SKM-1 (cell line): ENCODE data around the gene SRA1.

Experiments
- DNase-seq: peaks from one replicate; lab custom pipeline; 2025; ENCODE audit not compliant: unreplicated experiment; lab: John Stamatoyannopoulos, UW

SRA1 gene

DNA sequence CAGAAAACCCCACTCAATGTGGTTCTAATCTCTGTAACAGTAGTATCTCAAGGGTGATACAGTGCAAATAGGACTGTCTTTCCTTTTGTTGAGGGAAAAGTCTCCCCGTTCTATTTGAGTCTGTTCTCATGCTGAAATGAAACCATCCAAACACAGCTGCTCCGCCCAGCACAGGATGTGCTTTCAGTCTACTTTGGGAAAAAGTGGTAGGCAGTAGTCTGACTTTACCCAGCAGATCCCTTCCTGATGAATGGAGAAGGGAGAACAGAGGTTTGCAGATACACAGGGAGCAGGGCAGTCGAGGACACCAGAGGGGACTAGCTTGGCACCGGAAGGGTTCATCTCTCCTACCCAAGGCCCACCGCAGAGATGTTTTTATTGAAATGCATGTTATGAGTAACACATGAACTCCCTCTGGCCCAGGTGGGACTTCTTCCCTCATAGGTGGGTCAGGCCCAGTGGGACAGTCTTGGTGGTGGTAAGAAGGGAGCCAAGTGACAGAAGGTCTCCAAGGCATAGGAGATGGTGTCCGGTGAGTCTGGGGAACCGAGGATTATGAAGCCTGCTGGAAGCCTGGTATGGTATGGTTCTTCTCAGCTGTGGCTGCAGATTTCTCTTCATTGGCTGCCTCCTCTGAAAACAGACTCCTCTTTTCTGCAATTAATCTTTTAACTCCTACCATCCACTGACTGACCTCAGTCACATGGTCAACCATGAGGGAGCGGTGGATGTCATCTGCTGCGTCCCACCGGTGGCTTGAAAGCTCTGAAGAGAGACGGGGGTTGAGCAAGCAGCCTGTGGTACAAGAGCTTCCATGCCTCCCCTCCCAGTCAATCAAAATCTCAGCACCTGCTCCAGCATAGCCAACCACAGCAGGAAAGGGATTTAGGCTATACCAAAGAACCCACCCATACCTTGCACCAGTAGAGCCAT is 6.9 kb downstream of the SRA1 start:
- DNase-seq, result no peak

GRCh38 chr5:140549237-140550144 is 7.8 kb downstream of the SRA1 start:
- peak; percentile 84 for DNase-seq

GRCh38 chr5:140548791-140549190 is 8.5 kb downstream of the SRA1 start:
- DNase-seq, result no peak

DNA sequence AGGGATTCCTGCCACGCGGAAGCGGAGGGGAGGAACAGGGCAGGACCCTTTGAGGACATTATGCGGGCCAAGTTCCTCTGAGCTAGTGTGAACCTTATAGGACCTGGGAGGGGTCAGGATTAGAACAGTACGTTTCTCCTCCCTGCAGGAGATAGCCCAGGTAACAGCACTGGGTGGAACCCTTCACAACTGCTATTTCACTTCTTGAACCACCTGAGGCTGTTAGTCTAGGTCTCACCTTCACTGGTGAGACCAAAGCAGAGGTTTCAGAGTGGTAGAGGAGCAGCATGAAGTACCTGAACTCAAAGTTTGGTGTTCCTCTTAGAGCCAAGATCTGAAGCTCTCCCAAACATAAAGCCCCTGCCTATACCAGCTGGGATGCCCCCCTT is 9.0 kb downstream of the SRA1 start:
- DNase-seq, result no peak

DNA sequence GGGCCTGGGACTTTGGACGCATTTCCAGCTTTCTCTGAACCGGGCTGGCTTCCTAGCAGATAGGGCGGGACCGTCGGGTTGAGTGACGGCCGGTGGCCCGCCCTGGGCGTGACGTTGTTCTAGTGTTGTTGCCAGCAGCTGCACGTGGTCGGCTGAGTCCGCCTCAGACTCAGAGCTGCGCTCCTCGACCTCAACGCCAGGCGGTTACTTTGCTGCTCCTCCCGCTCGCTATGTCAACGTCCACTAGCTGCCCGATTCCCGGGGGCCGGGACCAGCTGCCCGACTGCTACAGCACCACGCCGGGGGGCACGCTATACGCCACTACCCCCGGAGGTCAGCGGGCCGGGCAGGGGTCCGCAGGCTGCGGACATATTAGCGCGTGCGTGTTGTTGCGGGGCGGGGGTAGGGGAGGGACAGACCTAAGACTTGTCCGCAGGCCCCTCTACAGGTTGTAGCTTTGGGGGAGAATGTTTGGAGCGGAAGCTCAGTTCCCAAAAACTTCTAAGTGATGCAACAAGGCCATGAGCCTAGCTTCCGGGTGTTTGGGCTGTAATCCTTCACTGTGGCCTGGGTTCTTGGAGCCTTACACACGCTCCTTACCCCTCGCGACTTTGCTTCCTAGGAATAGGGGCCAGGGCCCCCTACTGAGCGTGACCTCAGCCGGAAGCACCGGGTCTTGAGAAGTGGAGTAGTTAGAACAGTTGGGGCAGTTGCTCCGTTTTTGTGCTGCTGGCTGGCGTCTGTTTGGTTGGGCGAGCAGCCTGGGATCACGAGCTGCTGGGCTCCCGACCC is 9.6 kb downstream of the SRA1 start, which contains the start of gene EIF4EBP3:
TSS of gene EIF4EBP3 (plus strand) at position 155 of the 792 bp plus-strand sequence. CDS start at position 231, 76 bp downstream.
- peak; percentile 90 for DNase-seq

DNA sequence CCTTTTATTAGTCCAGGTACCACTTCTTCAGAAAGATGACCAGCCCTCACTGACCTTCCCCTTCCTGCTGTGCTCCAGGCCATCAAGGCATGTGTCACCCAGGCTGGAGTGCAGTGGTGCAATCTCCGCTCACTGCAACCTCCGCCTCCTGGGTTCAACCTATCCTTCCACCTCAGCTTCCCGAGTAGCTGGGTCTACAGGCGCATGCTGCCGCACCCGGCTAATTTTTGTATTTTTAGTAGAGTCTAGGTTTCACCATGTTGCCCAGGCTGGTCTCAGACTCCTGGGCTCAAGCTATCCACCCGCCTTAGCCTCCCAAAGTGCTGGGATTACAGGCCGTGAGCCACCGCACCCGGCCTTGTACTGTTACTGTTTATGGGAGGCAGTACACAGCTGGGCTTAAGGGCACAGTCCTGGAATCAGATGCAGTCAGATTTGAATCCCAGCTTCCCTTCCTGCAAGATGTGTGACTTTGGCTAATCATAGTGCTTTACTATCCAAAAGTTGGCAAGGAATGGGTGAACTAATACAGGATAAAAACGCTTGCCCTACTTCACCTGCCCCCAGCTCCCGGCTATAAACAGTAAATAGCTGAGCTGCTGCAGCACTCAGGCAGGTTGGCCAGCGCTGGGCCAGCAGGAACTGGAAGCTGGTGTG is 10.3 kb downstream of the SRA1 start:
- DNase-seq, result no peak

DNA sequence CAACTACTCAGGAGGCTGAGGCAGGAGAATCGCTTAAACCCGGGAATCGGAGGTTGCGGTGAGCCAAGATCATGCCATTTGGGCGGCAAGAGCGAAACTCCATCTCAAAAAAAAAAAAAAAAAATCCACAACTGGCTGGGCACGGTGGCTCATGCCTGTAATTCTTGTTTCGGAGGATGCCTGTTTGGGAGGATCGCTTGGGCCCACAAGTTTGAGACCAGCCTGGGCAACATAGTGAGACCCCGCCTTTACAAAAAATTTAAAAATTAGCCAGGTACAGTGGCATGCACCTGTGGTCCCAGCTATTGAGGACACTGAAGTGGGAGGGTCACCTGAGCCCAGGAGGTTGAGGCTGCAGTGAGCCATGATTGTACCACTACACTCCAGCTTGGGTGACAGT is 11.7 kb downstream of the SRA1 start:
- no peak for DNase-seq

DNA sequence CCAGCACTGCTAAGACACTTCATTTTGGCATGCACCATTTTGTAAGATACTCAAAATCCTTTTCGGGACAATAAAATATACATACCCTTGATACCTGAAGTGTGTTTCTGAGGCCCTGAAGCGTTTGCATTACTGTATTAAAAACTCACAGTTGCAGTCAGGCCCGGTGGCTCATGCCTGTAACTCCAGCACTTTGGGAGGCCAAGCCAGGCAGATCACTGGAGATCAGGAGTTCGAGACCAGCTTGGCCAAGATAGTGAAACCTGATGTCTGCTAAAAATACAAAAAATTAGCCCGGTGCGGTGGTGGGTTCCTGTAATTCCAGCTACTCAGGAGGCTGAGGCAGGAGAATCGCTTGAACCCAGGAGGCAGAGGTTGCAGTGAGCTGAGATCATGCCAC is 12.3 kb downstream of the SRA1 start:
- no peak for DNase-seq

- DNase-seq, result no peak
These were observed 14.3 kb downstream of the SRA1 start for GRCh38 chr5:140542972-140543371.

GRCh38 chr5:140540227-140540626 is 17.0 kb downstream of the SRA1 start:
- no peak for DNase-seq

- no peak for DNase-seq
These were observed 33.3 kb downstream of the SRA1 start for GRCh38 chr5:140524003-140524402.

GRCh38 chr5:140513124-140513523 is 44.1 kb downstream of the SRA1 start:
- DNase-seq, result no peak

DNA sequence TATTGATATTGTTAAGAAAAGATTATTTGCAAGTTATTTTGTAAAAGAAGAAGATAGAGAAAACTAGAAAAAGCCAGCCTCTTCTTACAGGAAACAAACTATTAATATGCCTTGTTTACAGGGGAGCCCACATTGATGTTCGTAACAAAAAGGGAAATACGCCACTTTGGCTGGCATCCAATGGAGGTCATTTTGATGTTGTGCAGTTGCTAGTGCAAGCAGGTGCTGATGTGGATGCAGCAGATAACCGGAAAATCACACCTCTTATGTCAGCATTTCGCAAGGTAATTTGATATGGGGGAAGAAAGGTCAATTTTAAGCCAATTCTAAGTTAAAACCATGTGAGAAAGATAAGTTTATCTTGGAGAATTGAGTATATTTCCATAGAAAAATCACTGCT is 47.4 kb downstream of the SRA1 start:
- no peak for DNase-seq

- no peak for DNase-seq
These were observed 54.4 kb downstream of the SRA1 start for GRCh38 chr5:140502834-140503233.
